ENCODE measurements around the gene ARHGAP10.

Gene ARHGAP10

DNA sequence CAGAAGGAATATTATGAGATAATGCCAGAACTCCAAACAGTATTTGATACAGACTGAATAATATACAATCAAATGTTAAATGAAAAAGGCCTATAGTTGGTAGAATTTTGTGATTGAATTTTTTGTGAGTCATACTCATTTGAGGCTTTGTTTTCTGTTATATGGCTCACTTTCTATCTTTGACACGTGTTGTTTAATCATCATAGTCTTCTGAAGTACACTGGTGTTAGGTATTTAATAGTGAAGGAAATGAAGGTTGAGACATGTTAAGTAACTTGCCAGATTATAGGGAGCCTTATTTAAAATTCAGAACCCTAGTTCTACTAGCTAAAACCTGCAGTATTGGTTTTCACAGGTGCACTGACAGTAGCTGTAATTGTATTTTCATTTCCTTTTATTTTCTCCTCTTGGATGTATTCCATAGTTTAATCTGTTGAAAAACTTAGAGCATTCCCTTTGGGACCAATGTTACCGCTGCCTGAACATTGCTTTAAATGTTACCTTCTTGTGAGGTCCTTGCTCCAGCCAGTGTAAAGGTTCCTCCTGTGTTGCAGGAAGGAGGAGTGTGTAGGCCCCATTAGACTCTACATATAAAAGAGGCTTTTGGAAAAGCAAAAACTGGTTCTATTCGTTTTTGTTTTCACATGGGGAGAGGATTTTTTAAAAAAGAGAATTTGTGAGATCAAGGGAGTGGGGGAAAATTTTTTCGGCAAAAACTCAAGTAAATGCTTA is 224.1 kb downstream of the ARHGAP10 start:
- H3K9me3 ChIP-seq (ENCODE audit: low read depth, low read length): no peaks in the 10 kb centered on the region
- no peak overlapping the region for H3K27ac ChIP-seq
- no peak overlapping the region for H3K4me3 ChIP-seq
- H3K36me3 ChIP-seq (ENCODE audit: insufficient read depth, low read length): peaks cover 4% of the 10 kb centered on the region; the same call in 1 of the 2 replicates
- H3K9ac ChIP-seq (ENCODE audit: insufficient read length): no peak overlapping the region
- DNase-seq (ENCODE audit: low read depth, low spot score): no peak
- no peak for TF ChIP-seq EZH2 (IDR thresholded peaks at IDR 0.05)
- no peak for TF ChIP-seq POLR2AphosphoS5 (IDR thresholded peaks at IDR 0.05; ENCODE audit: borderline replicate concordance, low read depth, low read length)
- TF ChIP-seq FOXP2 (optimal IDR thresholded peaks at IDR 0.05; ENCODE audit: control extremely low read depth, extremely low read length, insufficient read depth): no peak

DNA sequence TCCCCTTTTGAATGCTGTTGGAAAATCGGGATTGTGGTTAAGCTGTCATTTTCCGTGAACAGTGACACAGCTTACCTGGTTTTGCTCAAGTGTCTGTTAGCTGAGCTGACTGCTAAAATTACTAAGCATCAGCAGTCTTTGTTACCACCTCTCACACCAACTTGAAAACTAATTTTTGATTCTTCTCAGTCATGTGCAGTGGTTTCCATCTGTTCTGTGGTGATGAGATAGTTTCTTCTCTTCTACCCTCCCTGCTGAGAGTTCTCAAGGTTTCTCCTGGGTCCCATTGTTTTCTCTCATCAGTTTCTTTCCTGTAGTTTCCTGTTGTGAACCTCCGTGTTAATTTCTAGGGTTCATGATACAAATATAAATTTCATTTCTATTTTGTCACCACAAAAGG is 225.6 kb downstream of the ARHGAP10 start:
- Histone ChIP-seq H3K9ac (ENCODE audit: insufficient read length) (no peak overlapping the region), H3K9me3 (ENCODE audit: low read depth, low read length) (no peaks in the 10 kb centered on the region), H3K36me3 (ENCODE audit: insufficient read depth, low read length) (no peaks in the 10 kb centered on the region), H3K4me3 (no peak overlapping the region), H3K27ac (no peak overlapping the region)
- TF ChIP-seq POLR2AphosphoS5 (IDR thresholded peaks at IDR 0.05; ENCODE audit: borderline replicate concordance, low read depth, low read length) (no peak), FOXP2 (optimal IDR thresholded peaks at IDR 0.05; ENCODE audit: control extremely low read depth, extremely low read length, insufficient read depth) (no peak), EZH2 (IDR thresholded peaks at IDR 0.05) (no peak)
- no peak for DNase-seq (ENCODE audit: low read depth, low spot score)

DNA sequence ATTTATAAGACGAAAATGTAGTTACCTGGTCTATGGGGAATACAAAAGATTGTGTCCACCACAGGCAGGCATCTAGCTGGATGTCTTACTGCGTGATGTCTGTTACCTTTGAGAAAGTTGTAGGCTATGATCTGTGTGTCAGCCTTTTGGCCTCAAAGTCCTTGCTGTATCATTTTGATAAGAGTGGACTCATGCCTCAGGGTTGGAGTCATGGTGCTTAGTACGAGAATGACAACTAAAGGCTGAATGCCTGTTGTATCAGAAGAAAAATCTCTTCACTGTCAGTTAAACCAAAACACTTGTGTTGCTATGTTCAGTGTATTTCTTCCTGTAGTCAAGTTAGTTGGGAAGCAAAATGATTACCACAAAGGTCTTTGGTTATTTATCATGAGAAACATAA is 226.2 kb downstream of the ARHGAP10 start:
- DNase-seq (ENCODE audit: low read depth, low spot score): no peak
- TF ChIP-seq POLR2AphosphoS5 (IDR thresholded peaks at IDR 0.05; ENCODE audit: borderline replicate concordance, low read depth, low read length) (no peak), FOXP2 (optimal IDR thresholded peaks at IDR 0.05; ENCODE audit: control extremely low read depth, extremely low read length, insufficient read depth) (no peak), EZH2 (IDR thresholded peaks at IDR 0.05) (no peak)
- H3K9me3 ChIP-seq (ENCODE audit: low read depth, low read length): no peaks in the 10 kb centered on the region
- no peaks in the 10 kb centered on the region for H3K36me3 ChIP-seq (ENCODE audit: insufficient read depth, low read length)
- no peak overlapping the region for H3K9ac ChIP-seq (ENCODE audit: insufficient read length)
- H3K4me3 ChIP-seq: no peak overlapping the region
- H3K27ac ChIP-seq: no peak overlapping the region

DNA sequence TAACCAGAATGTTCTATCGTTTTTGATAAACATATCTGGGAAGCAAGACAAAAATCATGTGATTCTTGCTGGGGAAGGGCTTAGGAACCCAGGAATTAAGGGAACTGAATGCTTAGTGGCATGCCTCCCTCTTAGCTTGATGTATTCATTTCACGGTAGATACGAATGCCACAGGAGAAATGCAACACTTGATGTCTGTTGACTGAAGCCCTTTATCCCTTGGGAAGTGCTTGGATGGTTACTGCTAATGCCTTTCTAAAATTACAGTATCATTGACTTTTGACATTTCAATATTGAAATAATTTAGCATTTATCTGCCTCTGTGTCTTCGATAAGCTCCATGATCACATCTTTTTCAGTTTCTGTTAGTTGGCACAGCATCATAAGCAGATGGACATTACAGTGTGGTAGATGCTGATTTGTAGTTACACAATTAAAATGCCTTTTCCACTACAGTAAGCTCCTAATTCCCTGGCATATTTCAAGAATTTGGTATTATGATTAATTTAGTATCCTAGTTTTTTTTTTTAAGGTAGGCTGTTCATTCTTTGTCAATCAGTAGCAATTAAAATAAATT is 226.7 kb downstream of the ARHGAP10 start:
- Histone ChIP-seq H3K36me3 (ENCODE audit: insufficient read depth, low read length) (no peaks in the 10 kb centered on the region), H3K27ac (no peak overlapping the region), H3K9ac (ENCODE audit: insufficient read length) (no peak overlapping the region), H3K4me3 (no peak overlapping the region), H3K9me3 (ENCODE audit: low read depth, low read length) (no peaks in the 10 kb centered on the region)
- no peak for DNase-seq (ENCODE audit: low read depth, low spot score)
- TF ChIP-seq POLR2AphosphoS5 (IDR thresholded peaks at IDR 0.05; ENCODE audit: borderline replicate concordance, low read depth, low read length): no peak
- no peak for TF ChIP-seq EZH2 (IDR thresholded peaks at IDR 0.05)
- TF ChIP-seq FOXP2 (optimal IDR thresholded peaks at IDR 0.05; ENCODE audit: control extremely low read depth, extremely low read length, insufficient read depth): no peak

DNA sequence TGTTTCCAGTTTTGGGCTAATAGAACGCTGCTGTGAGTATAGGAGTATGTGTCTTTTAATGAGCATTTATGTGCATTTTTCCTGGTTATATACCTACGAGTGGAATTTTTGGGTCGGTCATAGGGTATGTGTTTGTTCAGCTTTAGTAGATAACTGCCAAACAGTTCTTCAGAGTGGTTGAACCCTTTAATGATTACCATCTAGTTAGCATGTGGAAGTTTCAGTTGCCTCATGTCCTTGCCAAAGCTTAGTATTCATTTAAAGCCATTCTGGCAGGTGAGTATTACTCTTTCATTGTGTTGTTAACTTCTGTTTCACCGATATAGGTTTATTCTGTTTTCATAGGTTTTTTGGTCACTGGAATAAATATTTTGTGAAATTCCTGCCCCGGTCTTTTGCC is 229.1 kb downstream of the ARHGAP10 start:
- DNase-seq (ENCODE audit: low read depth, low spot score): no peak
- no peak overlapping the region for H3K27ac ChIP-seq
- H3K9me3 ChIP-seq (ENCODE audit: low read depth, low read length): no peaks in the 10 kb centered on the region
- no peak for TF ChIP-seq POLR2AphosphoS5 (IDR thresholded peaks at IDR 0.05; ENCODE audit: borderline replicate concordance, low read depth, low read length)
- TF ChIP-seq FOXP2 (optimal IDR thresholded peaks at IDR 0.05; ENCODE audit: control extremely low read depth, extremely low read length, insufficient read depth): no peak
- TF ChIP-seq EZH2 (IDR thresholded peaks at IDR 0.05): no peak
- no peaks in the 10 kb centered on the region for H3K36me3 ChIP-seq (ENCODE audit: insufficient read depth, low read length)
- H3K9ac ChIP-seq (ENCODE audit: insufficient read length): no peak overlapping the region
- H3K4me3 ChIP-seq: no peak overlapping the region

DNA sequence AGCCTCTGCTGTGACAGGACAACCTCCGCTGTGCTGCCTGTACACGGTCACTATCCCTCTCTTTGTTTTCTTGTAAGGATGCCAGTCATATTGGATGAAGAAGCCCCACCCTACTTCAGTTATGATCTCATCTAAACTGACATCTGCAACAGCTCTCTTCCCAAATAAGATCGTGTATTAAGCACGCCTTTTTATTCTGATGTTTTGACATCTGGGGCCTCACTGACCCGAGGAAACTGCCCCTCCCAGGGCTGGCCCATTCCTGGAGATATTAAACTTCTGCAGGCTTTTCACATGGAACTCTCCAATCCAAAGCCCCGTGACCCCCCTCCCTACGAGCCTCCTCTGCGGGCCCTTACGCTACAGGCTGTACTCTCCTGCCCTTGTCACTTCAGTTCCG is 232.0 kb downstream of the ARHGAP10 start:
- TF ChIP-seq EZH2 (IDR thresholded peaks at IDR 0.05): no peak
- TF ChIP-seq POLR2AphosphoS5 (IDR thresholded peaks at IDR 0.05; ENCODE audit: borderline replicate concordance, low read depth, low read length): no peak
- TF ChIP-seq FOXP2 (optimal IDR thresholded peaks at IDR 0.05; ENCODE audit: control extremely low read depth, extremely low read length, insufficient read depth): no peak
- no peak overlapping the region for H3K4me3 ChIP-seq
- no peak for DNase-seq (ENCODE audit: low read depth, low spot score)
- H3K27ac ChIP-seq: no peak overlapping the region
- H3K9ac ChIP-seq (ENCODE audit: insufficient read length): no peak overlapping the region
- no peaks in the 10 kb centered on the region for H3K9me3 ChIP-seq (ENCODE audit: low read depth, low read length)
- no peaks in the 10 kb centered on the region for H3K36me3 ChIP-seq (ENCODE audit: insufficient read depth, low read length)

DNA sequence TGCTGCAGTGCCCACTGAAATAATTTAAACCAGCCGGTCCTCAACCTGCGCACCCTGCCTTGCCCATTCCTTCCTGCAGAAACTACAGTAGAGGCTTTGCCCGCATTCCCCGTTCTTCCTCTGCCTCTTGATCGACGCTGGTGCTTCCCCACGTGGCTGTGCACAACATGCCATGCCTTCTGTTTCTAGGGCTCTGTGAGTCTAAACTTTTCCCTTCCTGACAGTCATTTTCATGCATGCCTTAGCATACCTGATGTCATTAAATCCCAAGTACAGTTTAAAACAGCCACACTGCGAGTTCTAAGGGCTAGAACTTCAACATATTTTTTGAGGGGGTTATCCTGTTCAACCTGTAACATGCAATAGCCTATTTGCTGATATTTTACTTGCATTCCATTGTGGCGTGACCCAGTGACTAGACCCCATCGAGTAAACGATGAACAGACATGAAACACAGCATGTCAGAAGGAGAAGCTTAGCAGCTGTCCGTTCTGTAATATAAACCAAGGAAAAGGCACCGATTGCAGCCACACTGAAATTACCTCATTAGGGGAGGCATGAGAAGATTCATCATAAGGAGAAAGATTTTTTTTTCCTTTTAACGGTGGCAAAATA is 232.5 kb downstream of the ARHGAP10 start:
- TF ChIP-seq FOXP2 (optimal IDR thresholded peaks at IDR 0.05; ENCODE audit: control extremely low read depth, extremely low read length, insufficient read depth): no peak
- no peak for TF ChIP-seq POLR2AphosphoS5 (IDR thresholded peaks at IDR 0.05; ENCODE audit: borderline replicate concordance, low read depth, low read length)
- no peak for TF ChIP-seq EZH2 (IDR thresholded peaks at IDR 0.05)
- H3K9ac ChIP-seq (ENCODE audit: insufficient read length): no peak overlapping the region
- no peaks in the 10 kb centered on the region for H3K9me3 ChIP-seq (ENCODE audit: low read depth, low read length)
- no peak overlapping the region for H3K4me3 ChIP-seq
- no peak overlapping the region for H3K27ac ChIP-seq
- no peak for DNase-seq (ENCODE audit: low read depth, low spot score)
- no peaks in the 10 kb centered on the region for H3K36me3 ChIP-seq (ENCODE audit: insufficient read depth, low read length)

DNA sequence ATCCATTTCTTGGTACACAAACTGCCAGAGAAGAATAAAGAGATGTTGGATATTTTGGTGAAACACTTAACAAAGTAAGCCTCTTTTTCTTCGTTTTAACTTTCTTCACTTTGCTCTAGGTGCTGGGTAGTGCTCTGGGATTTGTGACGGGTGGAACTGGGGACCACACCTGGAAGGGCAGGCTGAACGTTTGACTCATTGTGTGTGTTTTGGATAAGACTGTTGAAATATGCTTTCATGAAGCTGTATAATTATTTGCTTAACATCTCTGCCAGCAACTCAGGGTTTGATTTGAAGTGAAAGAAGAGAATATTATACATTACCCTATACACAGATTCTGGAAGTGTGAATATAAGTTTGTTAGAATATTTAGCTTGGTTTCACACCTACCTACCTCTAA is 233.2 kb downstream of the ARHGAP10 start:
- TF ChIP-seq EZH2 (IDR thresholded peaks at IDR 0.05): no peak
- TF ChIP-seq FOXP2 (optimal IDR thresholded peaks at IDR 0.05; ENCODE audit: control extremely low read depth, extremely low read length, insufficient read depth): no peak
- TF ChIP-seq POLR2AphosphoS5 (IDR thresholded peaks at IDR 0.05; ENCODE audit: borderline replicate concordance, low read depth, low read length): no peak
- Histone ChIP-seq H3K27ac (no peak overlapping the region), H3K4me3 (no peak overlapping the region), H3K9ac (ENCODE audit: insufficient read length) (no peak overlapping the region), H3K9me3 (ENCODE audit: low read depth, low read length) (no peaks in the 10 kb centered on the region), H3K36me3 (ENCODE audit: insufficient read depth, low read length) (no peaks in the 10 kb centered on the region)
- DNase-seq (ENCODE audit: low read depth, low spot score): no peak
